ENCODE data around the gene SH3RF3.

SH3RF3 gene

GRCh38 chr2:109151519-109151918 lies 22.5 kb downstream of the SH3RF3 start:
- peaks cover 4% of the 10 kb centered on the region for H3K4me1 ChIP-seq (ENCODE audit: insufficient read depth, insufficient read length)
- TF ChIP-seq ZNF274 (IDR thresholded peaks at IDR 0.05; ENCODE audit: low read depth, low read length), result no peak
- no peak for TF ChIP-seq SUZ12 (IDR thresholded peaks at IDR 0.05; ENCODE audit: extremely low read depth, insufficient read depth, insufficient read length)
- TF ChIP-seq YY1 (IDR thresholded peaks at IDR 0.05; ENCODE audit: insufficient read depth, insufficient read length), result no peak
- no peaks in the 10 kb centered on the region for H3K36me3 ChIP-seq (ENCODE audit: insufficient read depth, insufficient read length, low read length)
- no peaks in the 10 kb centered on the region for H3K27me3 ChIP-seq (ENCODE audit: insufficient read depth, insufficient read length)
- no peak overlapping the region for H3K9ac ChIP-seq (ENCODE audit: insufficient read length, low read depth)
- DNase-seq (ENCODE audit: low read depth, low spot score), result no peak
- H3K9me3 ChIP-seq (ENCODE audit: insufficient read depth, low read length), result no peaks in the 10 kb centered on the region
- H3K4me3 ChIP-seq (ENCODE audit: insufficient read length, low read depth), result no peak overlapping the region

- peaks cover 4% of the 10 kb centered on the region for H3K4me1 ChIP-seq (ENCODE audit: insufficient read depth, insufficient read length)
- TF ChIP-seq SUZ12 (IDR thresholded peaks at IDR 0.05; ENCODE audit: extremely low read depth, insufficient read depth, insufficient read length), result no peak
- no peak for DNase-seq (ENCODE audit: low read depth, low spot score)
Measured at GRCh38 chr2:109153005-109153784, 24.2 kb downstream of the SH3RF3 start.

GRCh38 chr2:109153807-109154206 lies 24.8 kb downstream of the SH3RF3 start:
- Histone ChIP-seq H3K36me3 (ENCODE audit: insufficient read depth, insufficient read length, low read length) (no peaks in the 10 kb centered on the region), H3K9me3 (ENCODE audit: insufficient read depth, low read length) (no peaks in the 10 kb centered on the region), H3K4me1 (ENCODE audit: insufficient read depth, insufficient read length) (peaks cover 4% of the 10 kb centered on the region), H3K9ac (ENCODE audit: insufficient read length, low read depth) (no peak overlapping the region), H3K27me3 (ENCODE audit: insufficient read depth, insufficient read length) (no peaks in the 10 kb centered on the region), H3K4me3 (ENCODE audit: insufficient read length, low read depth) (no peak overlapping the region)
- TF ChIP-seq YY1 (IDR thresholded peaks at IDR 0.05; ENCODE audit: insufficient read depth, insufficient read length), result no peak
- TF ChIP-seq ZNF274 (IDR thresholded peaks at IDR 0.05; ENCODE audit: low read depth, low read length), result no peak
- no peak for TF ChIP-seq SUZ12 (IDR thresholded peaks at IDR 0.05; ENCODE audit: extremely low read depth, insufficient read depth, insufficient read length)
- no peak for DNase-seq (ENCODE audit: low read depth, low spot score)

More at GRCh38 chr2:109153005-109153784, 24.2 kb downstream of the SH3RF3 start:
- no peaks in the 10 kb centered on the region for H3K27me3 ChIP-seq (ENCODE audit: insufficient read depth, insufficient read length)
- no peak overlapping the region for H3K9ac ChIP-seq (ENCODE audit: insufficient read length, low read depth)
- H3K36me3 ChIP-seq (ENCODE audit: insufficient read depth, insufficient read length, low read length), result no peaks in the 10 kb centered on the region
- H3K9me3 ChIP-seq (ENCODE audit: insufficient read depth, low read length), result no peaks in the 10 kb centered on the region
- no peak overlapping the region for H3K4me3 ChIP-seq (ENCODE audit: insufficient read length, low read depth)

GRCh38 chr2:109154226-109154625 lies 25.2 kb downstream of the SH3RF3 start:
- Histone ChIP-seq H3K4me3 (ENCODE audit: insufficient read length, low read depth) (no peak overlapping the region), H3K36me3 (ENCODE audit: insufficient read depth, insufficient read length, low read length) (no peaks in the 10 kb centered on the region), H3K4me1 (ENCODE audit: insufficient read depth, insufficient read length) (peaks cover 4% of the 10 kb centered on the region), H3K27me3 (ENCODE audit: insufficient read depth, insufficient read length) (no peaks in the 10 kb centered on the region), H3K9me3 (ENCODE audit: insufficient read depth, low read length) (no peaks in the 10 kb centered on the region), H3K9ac (ENCODE audit: insufficient read length, low read depth) (no peak overlapping the region)
- no peak for TF ChIP-seq YY1 (IDR thresholded peaks at IDR 0.05; ENCODE audit: insufficient read depth, insufficient read length)
- no peak for DNase-seq (ENCODE audit: low read depth, low spot score)

- H3K4me1 ChIP-seq (ENCODE audit: insufficient read depth, insufficient read length), result peaks cover 4% of the 10 kb centered on the region
- H3K27me3 ChIP-seq (ENCODE audit: insufficient read depth, insufficient read length), result no peaks in the 10 kb centered on the region
- H3K36me3 ChIP-seq (ENCODE audit: insufficient read depth, insufficient read length, low read length), result no peaks in the 10 kb centered on the region
- no peak overlapping the region for H3K9ac ChIP-seq (ENCODE audit: insufficient read length, low read depth)
- no peak for DNase-seq (ENCODE audit: low read depth, low spot score)
- H3K4me3 ChIP-seq (ENCODE audit: insufficient read length, low read depth), result no peak overlapping the region
- H3K9me3 ChIP-seq (ENCODE audit: insufficient read depth, low read length), result no peaks in the 10 kb centered on the region
- TF ChIP-seq SUZ12 (IDR thresholded peaks at IDR 0.05; ENCODE audit: extremely low read depth, insufficient read depth, insufficient read length) (no peak), ZNF274 (IDR thresholded peaks at IDR 0.05; ENCODE audit: low read depth, low read length) (no peak), YY1 (IDR thresholded peaks at IDR 0.05; ENCODE audit: insufficient read depth, insufficient read length) (no peak)
Measured at GRCh38 chr2:109155553-109156451, 26.8 kb downstream of the SH3RF3 start.

- Histone ChIP-seq H3K4me1 (ENCODE audit: insufficient read depth, insufficient read length) (peaks cover 4% of the 10 kb centered on the region), H3K4me3 (ENCODE audit: insufficient read length, low read depth) (no peak overlapping the region), H3K27me3 (ENCODE audit: insufficient read depth, insufficient read length) (no peaks in the 10 kb centered on the region), H3K36me3 (ENCODE audit: insufficient read depth, insufficient read length, low read length) (no peaks in the 10 kb centered on the region), H3K9me3 (ENCODE audit: insufficient read depth, low read length) (no peaks in the 10 kb centered on the region), H3K9ac (ENCODE audit: insufficient read length, low read depth) (no peak overlapping the region)
- TF ChIP-seq YY1 (IDR thresholded peaks at IDR 0.05; ENCODE audit: insufficient read depth, insufficient read length) (no peak), ZNF274 (IDR thresholded peaks at IDR 0.05; ENCODE audit: low read depth, low read length) (no peak), SUZ12 (IDR thresholded peaks at IDR 0.05; ENCODE audit: extremely low read depth, insufficient read depth, insufficient read length) (no peak)
- DNase-seq (ENCODE audit: low read depth, low spot score), result no peak
Measured at GRCh38 chr2:109157563-109158105, 28.6 kb downstream of the SH3RF3 start.

GRCh38 chr2:109158237-109158636 lies 29.2 kb downstream of the SH3RF3 start:
- peaks cover 4% of the 10 kb centered on the region for H3K4me1 ChIP-seq (ENCODE audit: insufficient read depth, insufficient read length)
- H3K27me3 ChIP-seq (ENCODE audit: insufficient read depth, insufficient read length), result no peaks in the 10 kb centered on the region
- H3K4me3 ChIP-seq (ENCODE audit: insufficient read length, low read depth), result no peak overlapping the region
- no peaks in the 10 kb centered on the region for H3K36me3 ChIP-seq (ENCODE audit: insufficient read depth, insufficient read length, low read length)
- no peak for DNase-seq (ENCODE audit: low read depth, low spot score)
- no peak overlapping the region for H3K9ac ChIP-seq (ENCODE audit: insufficient read length, low read depth)
- no peaks in the 10 kb centered on the region for H3K9me3 ChIP-seq (ENCODE audit: insufficient read depth, low read length)
- TF ChIP-seq ZNF274 (IDR thresholded peaks at IDR 0.05; ENCODE audit: low read depth, low read length), result no peak
- no peak for TF ChIP-seq YY1 (IDR thresholded peaks at IDR 0.05; ENCODE audit: insufficient read depth, insufficient read length)
- TF ChIP-seq SUZ12 (IDR thresholded peaks at IDR 0.05; ENCODE audit: extremely low read depth, insufficient read depth, insufficient read length), result no peak

Data from NT2/D1 (cell line).